ENCODE measurements around the gene HOXB2.

DNA sequence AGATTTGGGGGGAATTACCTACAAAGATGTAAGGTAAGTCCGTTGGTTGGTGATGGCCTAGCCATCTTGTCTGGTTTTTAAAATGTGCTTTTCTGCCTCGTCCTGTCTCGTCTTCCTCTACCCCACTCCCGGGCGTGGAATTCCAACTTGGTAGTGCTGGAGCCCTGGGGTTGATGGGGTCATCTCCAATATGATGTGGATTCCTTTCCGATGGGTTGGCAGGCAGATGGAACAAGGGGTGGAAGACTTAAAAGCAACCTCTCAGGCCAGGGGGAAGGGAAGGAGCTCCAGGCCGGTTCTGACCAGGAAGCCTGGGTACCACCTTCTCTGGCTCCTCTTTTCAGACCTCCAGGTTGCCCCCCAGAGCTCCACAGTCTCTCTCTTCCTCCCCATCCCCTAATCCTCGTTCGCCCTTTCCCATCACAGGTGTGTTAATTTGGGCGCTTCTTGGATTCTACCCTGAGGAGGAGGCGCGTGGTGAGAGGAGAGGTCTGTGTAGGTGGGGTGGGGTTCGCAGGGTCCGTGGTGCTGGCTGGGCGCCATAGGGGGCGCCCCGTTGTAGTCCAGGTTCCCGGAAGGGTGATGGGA is 5.1 kb upstream of the HOXB2 start:
- TF ChIP-seq CTCF (IDR thresholded peaks at IDR 0.05; ENCODE audit: low read depth, low read length) (no peak), EZH2phosphoT487 (IDR thresholded peaks at IDR 0.05; ENCODE audit: low read depth) (no peak)

Measured in OCI-LY3 (cell line).